ENCODE data around the gene ARMH3. TPM values are rescaled to one million over a fixed set of nuclear protein-coding genes. Genes with fewer than 3 reads are reported as not detected.

ARMH3 gene
- total and polyA plus RNA-seq, 4 donors = 14.7 to 23.7 (median 20.6) TPM

DNA sequence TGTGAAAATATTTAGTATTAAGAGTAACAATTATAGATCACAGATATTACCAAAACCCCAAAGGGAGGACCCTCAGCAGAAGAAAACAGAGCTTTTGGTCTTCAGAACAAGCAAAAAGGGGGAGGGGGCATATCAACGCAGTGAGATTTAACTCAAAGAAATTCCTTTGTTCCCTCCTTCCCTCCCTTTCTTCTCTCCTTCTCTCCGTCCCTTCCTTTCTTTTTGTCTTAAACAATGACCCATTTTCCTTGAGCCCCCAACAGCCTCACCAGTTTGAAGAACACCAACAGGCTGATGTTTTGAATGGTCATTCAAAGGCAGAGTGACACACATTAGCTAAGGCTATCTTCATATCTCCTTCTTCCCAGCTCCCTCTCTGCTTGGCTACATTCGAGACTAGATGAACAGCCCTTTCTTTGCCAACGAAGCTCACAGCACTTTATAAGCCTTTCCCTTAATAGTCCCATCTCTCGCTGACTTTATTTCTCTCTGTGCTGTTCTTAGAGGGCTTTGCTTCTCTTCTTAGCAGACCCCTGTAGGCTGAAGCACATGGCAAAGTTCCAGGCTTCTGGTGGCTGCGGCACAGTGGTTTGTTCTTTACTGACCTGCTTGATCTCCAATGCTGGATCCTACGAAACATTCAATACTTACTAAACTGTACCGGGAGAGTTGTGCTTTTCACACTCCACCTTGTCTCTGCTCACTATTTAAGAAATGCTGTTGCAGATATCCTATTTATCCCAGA, 136.8 kb downstream of the ARMH3 start:
- Histone ChIP-seq H3K4me1 (ENCODE audit: control insufficient read depth in 5 of 5, insufficient read depth in 5 of 5, low read length in 5 of 5) (peaks cover 0 to 9% (median 0%) of the 10 kb centered on the region in 5 donors), H3K27me3 (ENCODE audit: control insufficient read depth in 3 of 3, insufficient read depth in 3 of 3, low read length in 2 of 3) (no peaks in the 10 kb centered on the region), H3K9me3 (ENCODE audit: control insufficient read depth in 4 of 4, insufficient read depth in 3 of 4, low read length in 3 of 4) (no peaks in the 10 kb centered on the region), H3K9ac (ENCODE audit: insufficient read depth in 1 of 2, low read length in 2 of 2) (no peak overlapping the region), H3K27ac (ENCODE audit: low read depth in 1 of 2, low read length in 1 of 2) (no peak overlapping the region), H3K36me3 (ENCODE audit: control insufficient read depth in 4 of 4, insufficient read depth in 4 of 4, low read length in 4 of 4) (peaks cover 0 to 3% (median 0%) of the 10 kb centered on the region in 4 donors), H3K4me3 (no peak overlapping the region)
- ATAC-seq (ENCODE audit: insufficient read depth, low FRiP score) = no peak
- 91 to 92% methylated on average over 8 of the region's 8 CpGs for WGBS, 2 donors
- no peak for DNase-seq
- TF ChIP-seq CTCF (IDR thresholded peaks at IDR 0.05; ENCODE audit: control extremely low read depth, extremely low read depth) = no peak

DNA sequence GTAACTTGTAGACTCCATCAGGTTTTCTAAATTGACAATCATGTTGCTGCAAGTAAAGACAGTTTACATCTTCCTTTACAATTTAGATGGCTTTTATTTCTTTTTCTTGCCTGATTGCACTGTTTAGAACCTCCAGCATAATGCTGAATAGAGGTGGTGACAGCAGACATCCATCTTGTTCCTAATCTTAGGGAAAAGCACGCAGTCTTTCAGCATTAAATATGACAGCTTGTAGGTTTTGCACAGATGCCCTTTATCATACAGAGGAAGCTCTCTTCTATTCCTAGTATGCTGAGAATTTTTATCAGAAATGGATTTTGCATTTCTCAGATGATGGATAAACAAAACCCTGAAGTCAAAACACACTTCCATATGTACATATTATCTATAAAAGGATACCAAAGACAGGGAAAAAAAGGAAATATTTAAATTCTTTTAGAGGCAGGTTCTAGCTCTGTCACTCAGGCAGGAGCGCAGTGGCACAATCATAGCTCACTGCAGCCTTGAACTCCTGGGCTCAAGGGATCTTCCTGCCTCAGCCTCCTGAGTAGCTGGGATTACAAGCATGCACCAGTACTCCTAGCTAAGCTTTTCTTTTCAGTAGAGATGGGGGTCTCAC, 143.3 kb downstream of the ARMH3 start:
- DNase-seq = no peak

DNA sequence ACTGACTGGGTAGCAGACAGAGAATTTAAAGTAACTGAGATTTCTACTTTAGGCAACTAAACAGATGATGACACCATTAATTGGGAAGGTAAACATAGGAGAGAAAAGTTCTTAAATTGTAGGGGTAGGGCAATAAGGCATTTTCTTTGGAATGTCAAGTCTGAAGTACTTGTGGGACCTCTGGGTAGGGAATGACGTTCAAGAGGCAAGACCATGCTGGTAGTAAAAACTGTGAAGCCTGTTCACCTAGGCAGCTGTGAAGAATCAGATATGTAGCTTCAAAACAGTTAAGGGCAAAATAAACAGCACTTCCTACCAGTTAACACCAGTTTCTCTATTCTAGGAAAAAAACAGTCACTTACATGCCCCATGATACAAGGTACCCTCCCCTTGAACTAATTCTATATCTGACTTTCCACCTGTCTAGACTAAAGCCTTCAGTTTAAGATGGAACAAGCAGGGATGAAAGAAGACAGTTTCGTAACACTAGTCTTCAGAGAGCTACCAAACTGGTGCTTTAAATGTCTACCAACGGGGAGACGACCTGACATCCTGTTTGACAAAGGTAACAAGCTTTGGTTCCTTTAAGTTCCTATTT, 149.3 kb downstream of the ARMH3 start:
- no peak for DNase-seq
- Histone ChIP-seq H3K4me3 (no peak overlapping the region), H3K27me3 (ENCODE audit: control insufficient read depth in 3 of 3, insufficient read depth in 3 of 3, low read length in 2 of 3) (no peaks in the 10 kb centered on the region), H3K27ac (ENCODE audit: low read depth in 1 of 2, low read length in 1 of 2) (no peak overlapping the region), H3K9me3 (ENCODE audit: control insufficient read depth in 4 of 4, insufficient read depth in 3 of 4, low read length in 3 of 4) (no peaks in the 10 kb centered on the region), H3K4me1 (ENCODE audit: control insufficient read depth in 5 of 5, insufficient read depth in 5 of 5, low read length in 5 of 5) (peaks cover 0 to 5% (median 0%) of the 10 kb centered on the region in 5 donors), H3K9ac (ENCODE audit: insufficient read depth in 1 of 2, low read length in 2 of 2) (no peak overlapping the region), H3K36me3 (ENCODE audit: control insufficient read depth in 4 of 4, insufficient read depth in 4 of 4, low read length in 4 of 4) (peaks cover 0 to 10% (median 6%) of the 10 kb centered on the region in 4 donors)
- no peak for TF ChIP-seq CTCF (IDR thresholded peaks at IDR 0.05; ENCODE audit: control extremely low read depth, extremely low read depth)
- 80 to 88% methylated on average over 4 of the region's 4 CpGs for WGBS, 2 donors
- no peak for ATAC-seq (ENCODE audit: insufficient read depth, low FRiP score)

More for the DNA sequence above, 143.3 kb downstream of the ARMH3 start:
- Histone ChIP-seq H3K4me3 (no peak overlapping the region), H3K9ac (ENCODE audit: insufficient read depth in 1 of 2, low read length in 2 of 2) (no peak overlapping the region), H3K36me3 (ENCODE audit: control insufficient read depth in 4 of 4, insufficient read depth in 4 of 4, low read length in 4 of 4) (peaks cover 0 to 9% (median 3%) of the 10 kb centered on the region in 4 donors), H3K4me1 (ENCODE audit: control insufficient read depth in 5 of 5, insufficient read depth in 5 of 5, low read length in 5 of 5) (peaks cover 0 to 6% (median 0%) of the 10 kb centered on the region in 5 donors), H3K27me3 (ENCODE audit: control insufficient read depth in 3 of 3, insufficient read depth in 3 of 3, low read length in 2 of 3) (no peaks in the 10 kb centered on the region), H3K27ac (ENCODE audit: low read depth in 1 of 2, low read length in 1 of 2) (no peak overlapping the region), H3K9me3 (ENCODE audit: control insufficient read depth in 4 of 4, insufficient read depth in 3 of 4, low read length in 3 of 4) (no peaks in the 10 kb centered on the region)
- TF ChIP-seq CTCF (IDR thresholded peaks at IDR 0.05; ENCODE audit: control extremely low read depth, extremely low read depth) = no peak
- ATAC-seq (ENCODE audit: insufficient read depth, low FRiP score) = no peak
- 93 to 96% methylated on average over 2 of the region's 2 CpGs for WGBS, 2 donors

Measured in lung (tissue), 12 donors.